T-helper 2 cell treated with Interferon-gamma antibody and Interleukin-4, amounts not matched to agents 5 μg/mL and 100 μg/mL, for 36 hours (primary cell): ENCODE results near the gene ERGIC2.
"Not testable (repeated sequence)": the region's sequence is repeated elsewhere in the genome, so short reads cannot be mapped to it uniquely, and the experiment has no call there.

Experiments
- DNase-seq: peaks from one replicate; pipeline ENCODE4 v3.0.0; 2021; ENCODE audit warnings: low spot score
- H3K27ac Mint-ChIP-seq: one replicate; pipeline ENCODE4 v1.8.0; 2021; ENCODE audit warnings: mild to moderate bottlenecking, mixed read lengths
- H3K27me3 Mint-ChIP-seq: one replicate; pipeline ENCODE4 v1.8.0; 2021; ENCODE audit warnings: low read depth, mixed read lengths
- H3K36me3 Mint-ChIP-seq: one replicate; pipeline ENCODE4 v1.8.0; 2021; ENCODE audit warnings: low read depth, mixed read lengths
- H3K4me1 Mint-ChIP-seq: one replicate; pipeline ENCODE4 v1.8.0; 2021; ENCODE audit warnings: low read depth, mixed read lengths
- H3K4me3 Mint-ChIP-seq: one replicate; pipeline ENCODE4 v1.8.0; 2022; ENCODE audit warnings: mild to moderate bottlenecking, moderate library complexity, mixed read lengths
- H3K9me3 Mint-ChIP-seq: one replicate; pipeline ENCODE4 v1.8.0; 2021; ENCODE audit warnings: mixed read lengths

ERGIC2 gene

DNA sequence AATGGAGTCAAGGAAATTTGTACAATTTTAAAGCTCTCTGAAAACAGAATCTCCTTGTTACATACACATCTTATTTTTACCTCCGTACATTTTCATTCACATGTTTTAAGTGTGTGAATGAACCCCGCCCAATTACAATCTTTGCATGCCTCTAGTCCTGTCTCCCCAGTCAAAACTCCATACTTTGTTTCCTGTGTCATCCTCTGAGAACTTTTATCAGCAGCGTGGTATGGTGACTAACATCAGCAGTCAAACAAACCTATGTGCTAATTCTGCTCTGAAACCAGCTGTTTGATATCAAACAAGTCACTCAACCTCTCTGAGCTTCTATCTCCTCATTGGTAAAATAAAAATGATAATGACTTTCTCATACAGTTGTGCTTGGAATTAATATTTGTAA lies 15.8 kb upstream of the ERGIC2 start:
- H3K36me3 Mint-ChIP-seq = no peaks in the 10 kb centered on the region
- no peak overlapping the region for H3K4me3 Mint-ChIP-seq
- DNase-seq = no peak
- H3K9me3 Mint-ChIP-seq = no peaks in the 10 kb centered on the region
- no peaks in the 10 kb centered on the region for H3K4me1 Mint-ChIP-seq
- H3K27me3 Mint-ChIP-seq = peaks cover 10% of the 10 kb centered on the region
- H3K27ac Mint-ChIP-seq = no peak overlapping the region

DNA sequence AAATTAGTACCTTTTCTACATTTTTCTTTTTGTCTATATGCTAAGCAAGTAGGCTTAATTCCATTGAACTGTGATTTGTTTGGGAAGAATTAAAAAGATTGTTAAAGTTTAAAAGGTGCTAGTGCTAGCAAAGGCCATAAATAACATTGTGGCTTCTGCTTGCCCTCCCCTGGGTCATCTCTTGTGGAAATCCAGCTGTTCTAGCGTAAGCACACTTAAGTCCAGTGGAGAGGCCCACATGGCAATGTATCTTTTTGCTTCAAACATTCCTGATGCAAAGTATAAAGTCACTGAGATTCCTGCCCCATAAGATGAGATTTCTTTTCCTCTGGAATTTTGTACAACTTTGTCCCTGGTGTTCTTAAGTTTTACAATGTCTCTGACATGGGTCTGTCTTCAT lies 14.4 kb upstream of the ERGIC2 start:
- Mint-ChIP-seq H3K27ac (no peak overlapping the region), H3K27me3 (peaks cover 6% of the 10 kb centered on the region), H3K4me1 (peaks cover 10% of the 10 kb centered on the region), H3K9me3 (peaks cover 9% of the 10 kb centered on the region), H3K4me3 (no peak overlapping the region), H3K36me3 (peaks cover 6% of the 10 kb centered on the region)
- DNase-seq = no peak

DNA sequence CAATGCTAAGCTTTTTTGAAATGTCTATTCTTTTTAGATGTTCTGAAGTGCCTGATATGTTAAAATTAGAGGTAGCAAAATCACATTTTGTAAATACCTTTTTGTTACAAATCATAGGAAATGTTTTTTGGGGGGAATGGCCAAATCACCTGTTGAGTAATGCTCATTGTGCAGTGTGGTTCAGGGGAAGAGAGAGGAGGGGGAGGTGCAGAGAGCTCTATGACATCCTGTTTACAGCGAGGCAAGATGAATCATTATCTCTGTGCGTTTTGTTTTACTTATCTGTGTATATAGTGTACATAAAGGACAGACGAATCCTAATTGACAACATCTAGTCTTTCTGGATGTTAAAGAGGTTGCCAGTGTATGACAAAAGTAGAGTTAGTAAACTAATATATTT lies 9.4 kb upstream of the ERGIC2 start:
- Mint-ChIP-seq H3K9me3 (peaks cover 12% of the 10 kb centered on the region), H3K4me3 (peak overlapping the region; percentile 69), H3K27ac (peak overlapping the region; percentile 88), H3K4me1 (peaks cover 16% of the 10 kb centered on the region)
- peak; percentile 29 for DNase-seq
- H3K36me3 Mint-ChIP-seq, H3K27me3 Mint-ChIP-seq: not testable (repeated sequence)

DNA sequence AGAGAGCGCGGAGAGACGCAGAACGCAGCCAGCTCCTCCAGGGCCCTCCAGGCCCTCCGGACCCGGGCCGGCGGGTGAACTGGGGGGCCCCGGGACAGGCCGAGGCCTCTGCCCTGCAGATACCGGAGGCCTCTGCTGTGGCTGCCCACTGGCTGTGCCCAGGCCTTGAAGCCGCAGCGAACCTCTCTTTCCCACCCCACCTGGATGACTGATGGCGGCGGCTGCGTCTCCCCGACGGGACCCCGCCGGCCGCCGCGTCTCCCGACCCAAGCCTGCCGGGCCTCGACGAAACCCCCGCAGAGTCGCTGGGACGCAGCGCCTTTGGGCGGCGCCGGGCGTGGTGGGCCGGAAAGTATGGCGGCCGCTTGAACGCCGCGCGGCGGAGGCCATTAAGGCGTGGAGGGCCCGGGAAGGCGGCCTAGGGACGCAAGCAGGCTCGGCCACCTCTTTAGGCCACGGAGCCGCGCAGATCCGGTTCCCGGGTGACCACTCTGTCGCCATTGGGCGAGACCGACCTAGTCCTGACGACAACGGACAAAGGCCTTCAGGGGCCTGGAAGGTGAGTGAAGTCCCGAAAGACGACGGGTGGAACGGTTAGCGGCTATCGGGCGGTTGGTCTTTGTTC lies 8.4 kb upstream of the ERGIC2 start:
- H3K27ac Mint-ChIP-seq = peak overlapping the region; percentile 88
- peaks cover 16% of the 10 kb centered on the region for H3K4me1 Mint-ChIP-seq
- no peaks in the 10 kb centered on the region for H3K27me3 Mint-ChIP-seq
- H3K9me3 Mint-ChIP-seq = peaks cover 12% of the 10 kb centered on the region
- no peak for DNase-seq
- H3K4me3 Mint-ChIP-seq = no peak overlapping the region
- peaks cover 8% of the 10 kb centered on the region for H3K36me3 Mint-ChIP-seq

DNA sequence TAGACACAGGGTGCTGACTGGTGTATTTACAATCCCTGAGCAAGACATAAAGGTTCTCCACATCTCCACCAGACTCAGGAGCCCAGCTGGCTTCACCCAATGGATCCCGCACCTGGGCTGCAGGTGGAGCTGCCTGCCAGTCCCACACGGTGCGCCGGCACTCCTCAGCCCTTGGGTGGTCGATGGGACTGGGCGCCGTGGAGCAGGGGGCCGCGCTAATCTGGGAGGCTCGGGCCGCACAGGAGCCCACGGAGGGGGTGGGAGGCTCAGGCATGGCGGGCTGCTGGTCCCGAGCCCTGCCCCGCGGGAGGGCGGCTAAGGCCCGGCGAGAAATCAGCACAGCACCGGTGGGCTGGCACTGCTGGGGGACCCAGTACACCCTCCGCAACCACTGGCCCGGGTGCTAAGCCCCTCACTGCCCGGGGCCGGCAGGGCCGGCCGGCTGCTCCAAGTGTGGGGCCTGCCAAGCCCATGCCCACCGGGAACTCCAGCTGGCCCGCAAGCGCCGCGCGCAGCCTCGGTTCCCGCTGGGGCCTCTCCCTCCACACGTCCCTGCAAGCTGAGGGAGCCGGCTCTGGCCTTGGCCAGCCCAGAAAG lies 5.2 kb upstream of the ERGIC2 start:
- H3K36me3 Mint-ChIP-seq, H3K4me3 Mint-ChIP-seq, DNase-seq, H3K9me3 Mint-ChIP-seq, H3K27me3 Mint-ChIP-seq, H3K27ac Mint-ChIP-seq: not testable (repeated sequence)
- H3K4me1 Mint-ChIP-seq = peaks cover 24% of the 10 kb centered on the region

DNA sequence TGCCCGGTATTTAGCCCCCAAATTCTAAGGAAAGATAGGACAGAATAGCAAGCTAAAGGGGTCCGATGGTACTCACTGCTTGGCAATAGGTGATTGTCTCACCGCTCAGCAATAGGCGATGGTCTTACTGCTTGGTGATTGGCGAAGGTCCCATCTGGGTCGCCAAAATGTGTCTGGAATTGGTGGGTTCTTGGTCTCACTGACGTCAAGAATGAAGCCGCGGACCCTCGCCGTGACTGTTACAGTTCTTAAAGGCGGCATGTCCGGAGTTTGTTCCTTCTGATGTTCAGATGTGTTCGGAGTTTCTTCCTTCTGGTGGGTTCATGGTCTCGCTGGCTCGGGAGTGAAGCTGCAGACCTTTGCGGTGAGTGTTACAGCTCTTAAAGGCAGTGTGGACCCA lies 4.2 kb upstream of the ERGIC2 start:
- H3K4me1 Mint-ChIP-seq = peaks cover 15% of the 10 kb centered on the region
- DNase-seq, H3K27me3 Mint-ChIP-seq, H3K9me3 Mint-ChIP-seq, H3K4me3 Mint-ChIP-seq, H3K36me3 Mint-ChIP-seq, H3K27ac Mint-ChIP-seq: not testable (repeated sequence)

DNA sequence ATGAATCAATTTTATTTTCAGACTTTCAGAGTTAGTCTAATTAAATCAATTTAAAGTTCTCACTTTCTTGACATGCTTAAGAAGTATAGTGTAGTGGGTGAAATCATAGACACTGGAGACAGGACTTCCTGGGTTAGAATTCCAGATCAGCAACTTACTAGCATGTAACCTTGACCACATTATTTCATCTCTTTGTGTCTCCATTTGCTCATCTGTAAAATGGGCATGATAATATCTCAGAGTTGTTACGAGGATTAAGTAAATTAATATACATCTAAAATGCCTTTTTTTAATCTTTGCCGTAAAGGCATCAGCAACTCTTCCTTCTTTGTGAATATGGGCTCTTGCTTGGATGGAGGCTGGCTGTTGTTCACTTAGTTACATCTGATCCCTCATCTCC lies 1.3 kb upstream of the ERGIC2 start:
- peaks cover 27% of the 10 kb centered on the region for H3K4me1 Mint-ChIP-seq
- H3K4me3 Mint-ChIP-seq = peak overlapping the region; percentile 91
- peaks cover 4% of the 10 kb centered on the region for H3K36me3 Mint-ChIP-seq
- no peak for DNase-seq
- H3K27ac Mint-ChIP-seq = peak overlapping the region; percentile 37
- no peaks in the 10 kb centered on the region for H3K27me3 Mint-ChIP-seq
- no peaks in the 10 kb centered on the region for H3K9me3 Mint-ChIP-seq

DNA sequence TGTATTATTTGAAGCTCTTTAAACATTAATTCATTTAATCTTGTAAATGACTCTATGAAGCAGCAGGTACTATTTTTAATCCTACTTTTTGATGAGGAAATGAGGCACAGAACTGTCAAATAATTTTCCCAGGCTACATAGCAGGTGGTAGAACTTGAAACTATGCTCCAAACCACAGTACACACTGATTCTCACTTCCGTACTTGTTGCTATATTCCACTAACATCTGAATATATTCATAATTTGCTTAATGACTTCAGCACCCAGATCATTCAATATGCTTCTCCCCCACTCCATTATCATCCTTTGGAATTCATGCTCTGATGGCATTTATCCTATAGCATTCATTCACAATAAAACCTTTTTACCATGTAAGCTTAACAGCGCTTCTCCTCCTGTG lies 4.9 kb downstream of the ERGIC2 start:
- DNase-seq = no peak
- Mint-ChIP-seq H3K4me1 (peaks cover 26% of the 10 kb centered on the region), H3K36me3 (peaks cover 11% of the 10 kb centered on the region), H3K9me3 (no peaks in the 10 kb centered on the region), H3K4me3 (no peak overlapping the region), H3K27ac (no peak overlapping the region), H3K27me3 (no peaks in the 10 kb centered on the region)

DNA sequence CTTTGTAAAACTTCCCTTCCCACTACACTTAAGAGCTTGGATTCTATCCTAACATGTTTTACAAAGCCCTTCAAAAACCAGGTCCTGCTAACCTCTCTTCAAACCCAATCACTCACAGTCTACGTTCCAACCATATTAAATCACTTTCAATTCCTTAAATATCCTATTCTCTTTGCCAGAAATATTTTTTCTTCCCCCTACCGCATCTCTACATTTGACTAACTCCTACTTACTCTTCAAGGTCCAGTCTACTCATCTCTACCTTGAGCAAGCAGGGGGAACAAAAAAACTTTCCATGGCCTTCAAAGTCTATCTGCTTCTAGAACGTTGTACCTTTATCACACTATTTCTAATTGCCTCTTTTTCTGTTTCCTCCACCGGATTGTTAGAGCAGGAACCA lies 6.1 kb downstream of the ERGIC2 start:
- no peaks in the 10 kb centered on the region for H3K9me3 Mint-ChIP-seq
- H3K4me1 Mint-ChIP-seq = peaks cover 23% of the 10 kb centered on the region
- DNase-seq = no peak
- H3K4me3 Mint-ChIP-seq = no peak overlapping the region
- H3K36me3 Mint-ChIP-seq = peaks cover 11% of the 10 kb centered on the region
- no peaks in the 10 kb centered on the region for H3K27me3 Mint-ChIP-seq
- H3K27ac Mint-ChIP-seq = no peak overlapping the region

DNA sequence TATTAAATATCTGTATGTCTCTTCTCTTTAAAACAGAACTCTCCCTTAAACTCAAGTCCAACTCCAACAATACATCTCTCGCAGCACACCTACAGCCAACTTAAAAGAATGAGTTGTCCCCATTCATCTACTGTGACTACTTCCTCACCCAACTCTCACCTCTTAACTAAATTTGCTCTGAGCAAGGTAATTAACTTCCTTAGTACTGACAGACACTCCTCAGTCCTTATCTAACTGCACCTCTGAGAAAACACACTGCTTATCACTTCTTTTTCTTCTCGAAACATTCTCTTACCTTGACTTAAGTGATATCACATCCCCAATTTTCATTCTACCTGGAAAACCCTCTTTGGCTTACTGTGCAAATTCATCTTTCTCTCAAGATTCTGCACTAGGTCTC lies 7.0 kb downstream of the ERGIC2 start:
- no peak for DNase-seq
- Mint-ChIP-seq H3K27ac (no peak overlapping the region), H3K9me3 (no peaks in the 10 kb centered on the region), H3K4me3 (no peak overlapping the region), H3K4me1 (peaks cover 14% of the 10 kb centered on the region), H3K36me3 (peaks cover 13% of the 10 kb centered on the region), H3K27me3 (no peaks in the 10 kb centered on the region)

DNA sequence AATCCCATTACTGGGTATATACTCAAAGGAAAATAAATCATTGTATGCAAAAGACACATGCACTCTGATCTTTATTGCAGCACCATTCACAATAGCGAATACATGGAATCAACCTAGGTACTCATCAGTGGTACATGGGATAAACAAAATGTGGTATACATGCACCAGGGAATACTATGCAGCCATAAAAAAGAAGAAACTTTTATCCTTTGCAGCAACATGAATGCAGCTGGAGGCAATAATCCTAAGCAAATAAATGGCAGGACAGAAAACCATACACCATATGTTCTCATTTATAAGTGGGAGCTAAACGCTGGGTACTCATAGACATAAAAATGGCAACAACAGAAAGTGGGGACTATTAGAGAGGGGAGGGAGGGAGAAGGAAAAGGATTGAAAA lies 15.9 kb downstream of the ERGIC2 start:
- peaks cover 9% of the 10 kb centered on the region for H3K9me3 Mint-ChIP-seq
- no peak for DNase-seq
- peaks cover 42% of the 10 kb centered on the region for H3K36me3 Mint-ChIP-seq
- H3K27ac Mint-ChIP-seq = no peak overlapping the region
- H3K4me1 Mint-ChIP-seq = peaks cover 1% of the 10 kb centered on the region
- H3K27me3 Mint-ChIP-seq = no peaks in the 10 kb centered on the region
- no peak overlapping the region for H3K4me3 Mint-ChIP-seq

DNA sequence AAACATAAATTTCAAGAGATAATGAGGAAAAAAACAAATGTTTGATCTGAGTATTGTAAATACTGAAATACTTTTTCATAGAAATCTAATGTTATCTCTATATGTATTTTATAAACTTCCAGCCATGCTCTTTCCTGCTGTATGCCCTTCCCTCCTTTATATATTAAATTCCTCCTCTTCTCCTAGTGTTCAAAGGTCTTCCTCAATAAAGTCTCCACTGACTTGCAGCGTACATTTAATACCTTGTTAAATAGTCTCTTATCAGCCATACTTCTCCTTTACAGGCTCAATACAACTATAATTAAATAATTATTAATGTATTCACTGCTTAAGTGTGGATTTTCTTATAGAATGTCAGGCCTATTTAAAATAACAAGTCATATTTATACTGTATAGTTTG lies 26.0 kb downstream of the ERGIC2 start:
- Mint-ChIP-seq H3K27ac (no peak overlapping the region), H3K4me1 (no peaks in the 10 kb centered on the region), H3K9me3 (no peaks in the 10 kb centered on the region), H3K4me3 (no peak overlapping the region), H3K36me3 (peaks cover 15% of the 10 kb centered on the region), H3K27me3 (no peaks in the 10 kb centered on the region)
- DNase-seq = no peak

DNA sequence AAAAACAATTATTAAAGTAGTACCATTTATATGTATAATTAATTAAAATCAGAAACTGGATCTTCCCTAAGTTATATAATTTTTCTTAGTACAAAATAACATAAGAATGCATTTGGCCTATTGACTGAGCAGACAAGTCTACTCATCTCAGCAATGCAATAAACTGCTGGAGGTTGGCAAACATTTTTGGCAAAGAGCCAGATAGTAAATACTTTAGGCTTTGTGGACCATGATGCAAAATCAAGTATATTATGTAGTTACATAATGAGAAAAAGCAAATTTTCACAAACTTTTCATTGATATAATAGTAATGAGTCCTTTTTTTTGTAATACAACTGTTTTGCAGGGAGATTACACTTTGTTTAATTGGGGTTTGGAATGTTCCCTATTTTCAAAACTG lies 30.9 kb downstream of the ERGIC2 start:
- peaks cover 20% of the 10 kb centered on the region for H3K36me3 Mint-ChIP-seq
- H3K4me1 Mint-ChIP-seq = no peaks in the 10 kb centered on the region
- H3K4me3 Mint-ChIP-seq = no peak overlapping the region
- no peaks in the 10 kb centered on the region for H3K27me3 Mint-ChIP-seq
- H3K27ac Mint-ChIP-seq = no peak overlapping the region
- DNase-seq = no peak
- no peaks in the 10 kb centered on the region for H3K9me3 Mint-ChIP-seq

DNA sequence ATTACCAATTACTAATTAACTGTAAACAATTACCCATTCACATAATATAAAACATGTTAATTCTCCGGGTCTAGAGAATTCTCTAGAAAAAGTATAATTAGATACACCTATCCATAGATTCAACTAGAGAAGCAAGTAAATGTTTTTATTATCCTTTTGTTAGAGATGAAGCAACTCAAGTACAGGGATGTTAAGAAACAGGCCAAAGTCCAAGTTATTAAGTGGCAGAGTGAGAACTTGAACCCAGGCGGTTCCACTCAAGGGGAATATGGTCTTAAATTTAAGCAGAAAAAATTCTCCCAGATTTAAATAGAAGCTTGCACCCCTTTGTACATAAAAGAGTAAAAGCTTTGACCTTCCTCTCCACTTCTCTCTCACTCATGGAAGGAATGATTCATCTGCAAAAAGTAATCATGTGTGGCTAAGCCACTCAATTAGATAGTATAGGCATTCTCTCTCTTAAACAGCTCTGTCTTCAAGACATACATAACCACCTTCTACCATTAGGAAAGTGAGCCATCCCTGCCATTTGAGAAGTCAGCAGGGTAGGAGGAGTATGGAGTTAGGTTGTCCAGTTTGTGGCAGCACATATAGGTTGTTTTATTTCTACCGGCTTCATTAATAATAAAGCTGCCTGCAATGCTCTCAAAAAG lies 34.1 kb downstream of the ERGIC2 start:
- H3K36me3 Mint-ChIP-seq = peaks cover 35% of the 10 kb centered on the region
- no peak for DNase-seq
- no peaks in the 10 kb centered on the region for H3K27me3 Mint-ChIP-seq
- H3K4me3 Mint-ChIP-seq = no peak overlapping the region
- H3K27ac Mint-ChIP-seq = no peak overlapping the region
- H3K9me3 Mint-ChIP-seq = no peaks in the 10 kb centered on the region
- peaks cover 2% of the 10 kb centered on the region for H3K4me1 Mint-ChIP-seq
